Gastrocnemius medialis (tissue), 4 donors: ENCODE data around the gene KLHL9.

Source experiments
- POLR2A ChIP-seq, 2 donors: fragments of 450-650 bp; IDR thresholded peaks; one replicate each; pipeline ENCODE4 v1.6.1; 2017; ENCODE audit warnings: antibody characterized with exemption in 2 of 2, mild to moderate bottlenecking in 2 of 2, moderate library complexity in 2 of 2
- TF ChIP-seq, protein P1 (sequence below), 5 experiments: fragments of 450-650 bp in 3 of 5; fragments of 200-600 bp in 2 of 5; sonication (generic) in 2 of 5; IDR thresholded peaks in 4 of 5; conservative IDR thresholded peaks in 1 of 5; 1 replicate in 4 of 5; 2 replicates in 1 of 5; pipeline ENCODE4 v1.5.1; 2016 to 2019; ENCODE audit warnings: antibody characterized with exemption in 5 of 5, mild to moderate bottlenecking in 3 of 5, moderate library complexity in 3 of 5

DNA sequence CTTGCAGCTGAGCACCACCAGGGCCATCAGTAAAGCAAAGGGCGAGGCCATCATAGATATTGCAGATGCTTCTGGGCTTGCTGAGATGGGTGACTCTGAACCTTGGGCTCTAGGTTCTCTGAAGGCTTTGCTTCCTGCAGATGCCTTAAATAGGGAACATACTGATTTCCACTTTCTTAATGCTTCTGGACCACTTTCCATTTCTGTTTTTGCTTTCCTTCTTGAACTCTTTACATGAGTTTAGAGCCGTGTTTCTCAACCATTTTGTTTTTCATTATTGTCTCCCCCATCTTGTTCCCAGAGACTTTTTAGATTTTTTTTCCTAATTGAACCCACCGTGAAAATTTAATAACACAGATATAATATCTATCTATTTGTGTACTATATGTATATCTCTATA lies 32.8 kb upstream of the KLHL9 start, which contains the start of gene IFNA13:
- TF ChIP-seq, protein P1, sequence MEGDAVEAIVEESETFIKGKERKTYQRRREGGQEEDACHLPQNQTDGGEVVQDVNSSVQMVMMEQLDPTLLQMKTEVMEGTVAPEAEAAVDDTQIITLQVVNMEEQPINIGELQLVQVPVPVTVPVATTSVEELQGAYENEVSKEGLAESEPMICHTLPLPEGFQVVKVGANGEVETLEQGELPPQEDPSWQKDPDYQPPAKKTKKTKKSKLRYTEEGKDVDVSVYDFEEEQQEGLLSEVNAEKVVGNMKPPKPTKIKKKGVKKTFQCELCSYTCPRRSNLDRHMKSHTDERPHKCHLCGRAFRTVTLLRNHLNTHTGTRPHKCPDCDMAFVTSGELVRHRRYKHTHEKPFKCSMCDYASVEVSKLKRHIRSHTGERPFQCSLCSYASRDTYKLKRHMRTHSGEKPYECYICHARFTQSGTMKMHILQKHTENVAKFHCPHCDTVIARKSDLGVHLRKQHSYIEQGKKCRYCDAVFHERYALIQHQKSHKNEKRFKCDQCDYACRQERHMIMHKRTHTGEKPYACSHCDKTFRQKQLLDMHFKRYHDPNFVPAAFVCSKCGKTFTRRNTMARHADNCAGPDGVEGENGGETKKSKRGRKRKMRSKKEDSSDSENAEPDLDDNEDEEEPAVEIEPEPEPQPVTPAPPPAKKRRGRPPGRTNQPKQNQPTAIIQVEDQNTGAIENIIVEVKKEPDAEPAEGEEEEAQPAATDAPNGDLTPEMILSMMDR (IDR thresholded peaks at IDR 0.05 in 4 of 5, conservative IDR thresholded peaks at IDR 0.05 in 1 of 5), result no peak
- no peak for TF ChIP-seq POLR2A (IDR thresholded peaks at IDR 0.05)
